ENCODE results near the gene DDX54.

DNA sequence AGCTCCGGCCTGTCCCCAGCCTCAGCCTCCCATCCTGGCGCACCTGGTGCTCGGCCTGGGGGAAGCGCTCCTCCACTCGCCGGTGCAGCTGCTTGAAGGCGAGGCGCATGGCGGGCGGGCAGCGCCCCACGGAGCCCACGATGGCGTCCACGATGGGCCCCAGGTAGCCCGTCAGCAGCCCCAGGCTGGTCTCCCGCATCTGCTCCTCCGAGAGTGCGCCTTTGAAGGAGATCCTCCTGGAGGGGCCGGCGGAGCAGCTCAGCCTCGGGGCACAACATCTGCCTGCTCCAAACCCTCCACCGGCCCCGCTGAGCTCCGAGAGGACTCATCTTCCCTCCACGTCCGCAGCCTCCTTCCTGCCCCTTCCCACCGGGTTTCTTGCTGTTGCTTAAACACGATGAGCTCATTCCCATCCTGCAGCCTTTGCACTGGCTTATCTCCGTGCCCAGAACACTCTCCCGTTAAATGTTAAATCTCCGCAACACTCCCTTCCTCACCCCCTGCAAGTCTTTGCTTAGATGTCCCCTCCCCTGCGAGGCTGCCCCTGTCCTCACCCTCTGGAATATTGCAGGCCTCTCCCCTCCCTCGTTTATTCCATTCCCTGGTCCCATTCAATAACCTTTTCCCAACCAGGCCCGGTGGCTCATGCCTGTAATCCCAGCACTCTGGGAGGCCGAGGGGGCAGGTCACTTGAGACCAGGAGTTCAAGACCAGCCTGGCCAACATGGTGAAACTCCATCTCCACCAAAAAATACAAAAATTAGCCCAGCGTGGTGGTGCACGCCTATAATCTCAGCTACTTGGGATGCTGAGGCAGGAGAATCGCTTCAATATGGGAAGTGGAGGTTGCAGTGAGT is 73.0 kb downstream of the DDX54 start:
- TF ChIP-seq EZH2 (IDR thresholded peaks at IDR 0.05; ENCODE audit: insufficient read depth, poor library complexity, severe bottlenecking) (no peak), EZH2phosphoT487 (IDR thresholded peaks at IDR 0.05; ENCODE audit: insufficient read depth, low read depth) (no peak)
